ACHN (cell line): ENCODE results near the gene GRPEL1.

Experiments
- DNase-seq: peaks from one replicate; pipeline ENCODE4 v3.0.0-alpha.2; 2015
- in situ Hi-C: cut with HindIII; loops from 2 replicates; pipeline ENCODE4 v1.10.0; 2017; ENCODE audit warnings: low sequenced_read_pairs, low pct_ligation_motif_present, low pct_unique_long_range_greater_than_20kb

The GRPEL1 gene

DNA sequence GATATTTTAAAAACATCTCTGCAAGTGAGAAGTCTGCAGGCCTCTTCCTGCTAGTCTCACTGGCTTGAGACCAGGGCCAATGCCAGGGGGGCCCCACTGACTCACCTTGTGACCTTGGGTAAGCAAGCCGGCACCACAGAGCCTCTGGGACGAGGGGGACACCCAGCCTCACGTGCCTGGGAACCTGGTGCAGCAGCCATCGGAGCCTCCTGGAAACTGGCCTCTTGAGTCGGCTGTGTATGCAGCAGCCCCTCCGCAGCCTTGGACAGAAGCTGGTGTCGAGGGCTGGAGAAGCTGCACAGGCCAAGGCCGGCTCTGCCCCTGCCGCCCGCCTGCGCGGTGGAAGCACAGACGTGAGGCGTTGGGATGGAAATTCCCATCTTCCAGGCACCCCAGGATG, 16.0 kb downstream of the GRPEL1 start:
- DNase-seq, result no peak
- in situ Hi-C loops, result no loop called here

DNA sequence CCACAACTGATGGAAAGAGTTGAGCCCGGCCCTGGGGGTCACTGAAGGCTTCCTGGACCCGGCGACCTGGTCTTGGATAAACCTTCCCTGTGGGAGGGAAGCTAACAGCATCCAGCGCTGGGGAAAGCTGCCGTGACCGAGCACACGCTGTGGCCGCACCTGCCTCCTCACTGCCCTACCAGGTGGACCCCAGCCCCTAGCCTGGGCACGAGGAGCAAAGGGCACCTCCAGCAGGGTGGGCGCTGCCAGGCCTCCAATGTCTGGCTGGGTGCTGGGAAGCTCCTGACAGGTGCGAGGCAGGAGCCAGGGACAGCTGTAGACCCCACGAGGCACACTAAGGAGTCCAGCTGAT, 16.7 kb downstream of the GRPEL1 start:
- no peak for DNase-seq
- in situ Hi-C loops, result no loop called here

DNA sequence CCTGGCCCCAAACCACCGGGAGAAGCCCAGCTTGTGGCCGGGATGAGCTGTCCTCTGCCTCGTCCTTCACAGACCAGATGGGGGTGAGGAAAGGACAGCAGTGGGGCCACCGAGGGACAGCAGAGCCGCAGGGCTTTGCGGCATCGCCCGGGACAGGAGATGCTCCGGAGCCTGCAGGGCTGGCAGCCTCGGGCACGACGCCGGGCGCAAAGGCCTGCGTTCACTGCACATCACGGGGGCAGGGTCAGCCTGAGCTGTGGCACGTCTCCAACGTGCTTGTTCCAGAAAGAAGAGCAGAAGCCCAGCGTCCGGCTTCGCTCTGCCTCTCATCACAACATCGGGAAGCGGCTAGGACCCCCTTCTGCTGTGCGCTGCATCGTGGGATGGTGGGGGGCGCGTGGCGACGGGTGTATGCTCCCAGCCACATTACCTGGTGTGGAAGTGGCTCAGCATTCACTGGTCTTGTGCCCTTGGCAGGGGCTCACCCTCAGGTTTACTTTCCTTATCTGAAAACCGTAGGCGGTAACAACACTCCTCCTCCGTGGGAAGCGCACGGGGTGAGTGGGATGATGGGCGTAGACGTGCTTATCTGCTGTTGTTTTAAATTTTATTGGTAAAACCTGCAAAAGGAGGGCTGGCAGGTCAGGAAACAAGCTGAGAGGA, 17.3 kb downstream of the GRPEL1 start:
- no peak for DNase-seq
- in situ Hi-C loops, result no loop called here

DNA sequence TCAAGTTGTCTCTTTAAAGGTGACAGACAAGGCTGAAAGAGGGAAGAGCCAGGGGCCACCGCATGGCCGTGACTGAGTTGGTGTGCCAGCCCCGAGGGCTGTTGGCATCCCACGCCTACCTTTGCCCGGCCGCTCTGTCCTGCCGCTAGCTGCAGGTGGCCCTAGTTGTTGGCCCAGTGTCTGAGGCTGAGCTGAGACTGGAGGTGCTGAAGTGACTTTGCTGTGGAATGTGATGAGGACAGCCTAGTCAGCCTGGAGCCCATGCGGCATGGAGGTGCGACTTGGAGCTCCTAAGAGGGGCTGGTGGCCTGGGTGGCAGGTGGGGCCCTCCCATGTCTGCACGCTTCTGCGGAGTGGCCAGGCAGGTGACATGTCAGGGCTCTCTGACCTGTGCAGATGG, 18.1 kb downstream of the GRPEL1 start:
- in situ Hi-C loops, result no loop called here
- DNase-seq, result no peak

- in situ Hi-C loops, result no loop called here
Measured at GRCh38 chr4:7049295-7049694, 18.6 kb downstream of the GRPEL1 start.

GRCh38 chr4:7048642-7049041, 19.2 kb downstream of the GRPEL1 start:
- in situ Hi-C loops, result no loop called here
- no peak for DNase-seq

More at GRCh38 chr4:7049295-7049694, 18.6 kb downstream of the GRPEL1 start:
- no peak for DNase-seq

DNA sequence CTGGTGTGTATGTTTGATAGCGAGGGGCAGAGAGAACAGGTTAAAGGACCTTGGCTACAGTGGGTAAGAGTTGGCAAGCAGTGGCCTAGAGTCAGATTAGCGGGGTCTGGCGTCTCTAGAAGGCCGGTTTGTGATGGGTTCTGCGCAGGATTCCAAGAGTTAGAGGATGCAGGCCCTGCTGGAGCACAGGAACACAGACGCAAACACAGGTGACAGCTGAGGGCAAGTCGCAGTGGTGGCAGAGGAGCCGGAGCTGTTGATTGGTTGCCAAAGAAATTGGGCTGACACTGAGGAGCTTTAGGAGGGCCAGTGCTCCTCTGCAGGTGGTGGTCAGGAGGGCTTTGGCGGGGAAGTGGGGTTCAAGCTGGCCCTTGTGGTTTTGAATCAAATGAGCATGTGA, 20.9 kb downstream of the GRPEL1 start:
- in situ Hi-C loops, result no loop called here
- no peak for DNase-seq

- DNase-seq, result peak; percentile 88
- in situ Hi-C loops, result no loop called here
Measured at GRCh38 chr4:7045961-7046921, 21.6 kb downstream of the GRPEL1 start.

DNA sequence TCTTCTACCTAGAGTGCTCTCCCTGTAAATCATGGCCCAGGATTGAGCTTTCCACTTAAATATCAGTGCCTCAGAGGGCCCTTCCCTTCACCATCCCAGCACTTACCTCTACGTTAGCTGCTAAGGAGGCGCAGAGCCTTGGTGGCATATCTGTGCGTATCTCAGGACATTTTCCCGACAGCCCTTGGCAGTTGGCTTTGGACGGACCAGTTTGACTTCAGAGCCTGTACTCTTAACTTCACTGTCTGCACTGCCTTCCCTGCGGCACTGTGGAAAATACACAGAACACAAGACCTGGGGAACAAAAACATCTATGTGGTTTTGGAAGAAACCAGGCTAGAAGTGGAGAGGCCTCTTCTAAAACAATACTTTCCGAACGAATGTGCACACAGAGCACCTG, 22.3 kb downstream of the GRPEL1 start:
- in situ Hi-C loops, result no loop called here
- DNase-seq, result no peak

GRCh38 chr4:7044137-7044930, 23.5 kb downstream of the GRPEL1 start:
- in situ Hi-C loops, result no loop called here
- peak; percentile 15 for DNase-seq

GRCh38 chr4:7043284-7044136, 24.4 kb downstream of the GRPEL1 start, which contains the start of gene TADA2B:
TSS of gene TADA2B (plus strand) at chr4:7043372. CDS start at chr4:7043580, 208 bp downstream.
- in situ Hi-C loops, result no loop called here
- peak; percentile 22 for DNase-seq

- in situ Hi-C loops, result no loop called here
- peak; percentile 95 for DNase-seq
Measured at GRCh38 chr4:7042503-7043283, 25.2 kb downstream of the GRPEL1 start.

- DNase-seq, result no peak
- in situ Hi-C loops, result no loop called here
Measured at GRCh38 chr4:7041801-7042502, 25.9 kb downstream of the GRPEL1 start.

DNA sequence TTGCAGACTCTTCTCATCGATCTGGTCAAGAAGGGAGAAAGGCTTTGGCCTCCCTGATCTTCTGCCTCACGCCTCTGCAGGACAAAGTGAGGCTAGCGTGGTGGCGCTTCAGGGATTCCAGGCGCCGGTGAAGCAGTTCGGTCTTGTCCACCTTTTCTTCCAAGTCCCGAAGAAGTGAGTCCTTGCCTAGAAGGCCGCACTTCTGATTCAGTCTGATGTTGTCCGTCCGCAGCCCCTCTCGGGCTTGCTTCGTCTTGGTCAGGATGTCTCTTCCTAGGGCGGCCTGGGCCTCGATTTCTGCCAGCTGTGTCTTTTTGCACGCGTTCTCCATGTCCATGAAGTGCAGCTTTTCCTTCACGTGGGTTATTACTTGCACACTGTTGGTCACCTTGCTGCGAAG, 26.6 kb downstream of the GRPEL1 start:
- in situ Hi-C loops, result no loop called here
- DNase-seq, result no peak

DNA sequence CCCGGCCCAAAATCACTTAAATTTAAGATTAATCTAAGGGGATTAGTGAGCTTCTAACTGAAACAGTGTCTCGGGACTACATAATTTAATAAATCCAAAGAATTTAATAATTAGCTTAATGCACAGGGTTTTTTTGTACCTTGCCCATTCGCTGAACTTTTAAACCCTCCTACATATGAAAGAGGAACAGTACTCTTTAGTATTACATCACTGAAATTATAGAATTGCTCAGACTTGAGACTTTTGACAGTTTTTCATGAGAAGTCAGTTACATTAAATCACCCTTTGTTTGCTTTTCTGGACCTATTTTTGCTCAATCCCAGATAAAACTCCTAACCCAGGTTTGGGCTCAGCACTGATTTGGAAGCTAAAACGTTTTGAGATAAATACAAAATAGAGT, 27.1 kb downstream of the GRPEL1 start:
- in situ Hi-C loops, result no loop called here
- no peak for DNase-seq

- in situ Hi-C loops, result no loop called here
- no peak for DNase-seq
Measured at GRCh38 chr4:7037425-7037824, 30.4 kb downstream of the GRPEL1 start.
